ENCODE results near the gene TMEM72. TPM values are rescaled to one million over a fixed set of nuclear protein-coding genes. Genes with fewer than 3 reads are reported as not detected.

Gene TMEM72
- total RNA-seq, 3 donors from 2014 or later (not counting 1 experiment from before 2014, with no cell fraction given), result not detected

- H3K27ac ChIP-seq (ENCODE audit: low read length), result no peak overlapping the region
- ATAC-seq, result no peak
- no peak for DNase-seq
- intact Hi-C loops (cut with micrococcal nuclease), result no loop called here
- no peak overlapping the region for H3K27ac Mint-ChIP-seq
- no peaks in the 10 kb centered on the region for H3K36me3 Mint-ChIP-seq
- H3K27me3 ChIP-seq (ENCODE audit: control insufficient read depth, insufficient read depth, low read length), result no peaks in the 10 kb centered on the region
- TF ChIP-seq CTCF (IDR thresholded peaks at IDR 0.05), result no peak
- H3K27me3 Mint-ChIP-seq (ENCODE audit: low read depth in 2 of 2), result no peaks in the 10 kb centered on the region
- no peaks in the 10 kb centered on the region for H3K9me3 ChIP-seq (ENCODE audit: control insufficient read depth, insufficient read depth, low read length)
- no peak overlapping the region for H3K4me3 ChIP-seq (ENCODE audit: low read length)
- 68% methylated on average over 9 of the region's 10 CpGs for WGBS (ENCODE audit: insufficient coverage)
- no peak overlapping the region for H3K4me3 Mint-ChIP-seq
- no peaks in the 10 kb centered on the region for H3K4me1 Mint-ChIP-seq
- no peaks in the 10 kb centered on the region for H3K36me3 ChIP-seq (ENCODE audit: control insufficient read depth, insufficient read depth, low read length)
- no peaks in the 10 kb centered on the region for H3K4me1 ChIP-seq (ENCODE audit: control insufficient read depth, insufficient read depth, low read length)
- H3K9me3 Mint-ChIP-seq, result no peaks in the 10 kb centered on the region
These were observed 15.7 kb downstream of the TMEM72 start for GRCh38 chr10:44926751-44927351.

GRCh38 chr10:44927352-44927751, 16.2 kb downstream of the TMEM72 start:
- DNase-seq (no peak), ATAC-seq (no peak)
- TF ChIP-seq CTCF (IDR thresholded peaks at IDR 0.05), result no peak
- intact Hi-C loops (cut with micrococcal nuclease), result no loop called here
- WGBS (ENCODE audit: insufficient coverage), result 78% methylated on average over 2 of the region's 2 CpGs
- Histone ChIP-seq H3K9me3 (ENCODE audit: control insufficient read depth, insufficient read depth, low read length) (no peaks in the 10 kb centered on the region), H3K4me3 (ENCODE audit: low read length) (no peak overlapping the region), H3K27ac (ENCODE audit: low read length) (no peak overlapping the region), H3K4me1 (ENCODE audit: control insufficient read depth, insufficient read depth, low read length) (peaks cover under 1% of the 10 kb centered on the region), H3K36me3 (ENCODE audit: control insufficient read depth, insufficient read depth, low read length) (no peaks in the 10 kb centered on the region), H3K27me3 (ENCODE audit: control insufficient read depth, insufficient read depth, low read length) (no peaks in the 10 kb centered on the region)
- H3K4me1 Mint-ChIP-seq, result no peaks in the 10 kb centered on the region
- H3K36me3 Mint-ChIP-seq, result no peaks in the 10 kb centered on the region
- H3K9me3 Mint-ChIP-seq, result no peaks in the 10 kb centered on the region
- H3K4me3 Mint-ChIP-seq, result no peak overlapping the region
- H3K27ac Mint-ChIP-seq, result no peak overlapping the region
- no peaks in the 10 kb centered on the region for H3K27me3 Mint-ChIP-seq (ENCODE audit: low read depth in 2 of 2)

- H3K36me3 ChIP-seq (ENCODE audit: control insufficient read depth, insufficient read depth, low read length), result no peaks in the 10 kb centered on the region
- Mint-ChIP-seq H3K27me3 (ENCODE audit: low read depth in 2 of 2) (no peaks in the 10 kb centered on the region), H3K27ac (no peak overlapping the region), H3K36me3 (no peaks in the 10 kb centered on the region), H3K9me3 (no peaks in the 10 kb centered on the region), H3K4me1 (peaks cover 0 to 6% of the 10 kb centered on the region in 2 donors), H3K4me3 (no peak overlapping the region)
- H3K4me3 ChIP-seq (ENCODE audit: low read length), result no peak overlapping the region
- H3K4me1 ChIP-seq (ENCODE audit: control insufficient read depth, insufficient read depth, low read length), result peaks cover 11% of the 10 kb centered on the region
- no peak for ATAC-seq
- no peak overlapping the region for H3K27ac ChIP-seq (ENCODE audit: low read length)
- H3K27me3 ChIP-seq (ENCODE audit: control insufficient read depth, insufficient read depth, low read length), result no peaks in the 10 kb centered on the region
- TF ChIP-seq CTCF (IDR thresholded peaks at IDR 0.05), result no peak
- H3K9me3 ChIP-seq (ENCODE audit: control insufficient read depth, insufficient read depth, low read length), result no peaks in the 10 kb centered on the region
- no peak for DNase-seq
- intact Hi-C loops (cut with micrococcal nuclease), result no loop called here
These were observed 17.3 kb downstream of the TMEM72 start for GRCh38 chr10:44928462-44928861.
